Kidney (tissue), 14 donors: ENCODE results near the gene NHLH2. TPM values are rescaled to one million over a fixed set of nuclear protein-coding genes. Genes with fewer than 3 reads are reported as not detected.

Experiments
- DNase-seq, 5 donors: peaks; one replicate each; pipeline ENCODE4 v3.0.0-alpha.2; 2013 to 2020
- FAIRE-seq: peaks from 2 replicates; lab custom pipeline; 2012; peaks lifted over from hg19 to GRCh38; lab: Jason Lieb, UNC
- H3K27ac ChIP-seq, 2 donors: one replicate each; pipeline ENCODE4 v1.7.0; 2013; ENCODE audit warnings: low read depth in 2 of 2, low read length in 2 of 2, inconsistent platforms in 1 of 2
- H3K27me3 ChIP-seq: one replicate; pipeline ENCODE4 v1.7.1; 2013; ENCODE audit warnings: low read length, inconsistent platforms; ENCODE audit not compliant: control insufficient read depth, insufficient read depth
- H3K36me3 ChIP-seq, 3 donors: one replicate each; pipeline versions ENCODE4 v1.7.0 to v1.7.1; 2013; ENCODE audit warnings: low read length in 3 of 3, control low read depth in 1 of 3, inconsistent platforms in 1 of 3; ENCODE audit not compliant: insufficient read depth in 3 of 3, control insufficient read depth in 2 of 3
- H3K4me1 ChIP-seq, 3 donors: one replicate each; pipeline versions ENCODE4 v1.7.0 to v1.7.1; 2013; ENCODE audit warnings: low read length in 3 of 3, inconsistent platforms in 1 of 3, low read depth in 1 of 3; ENCODE audit not compliant: control insufficient read depth in 2 of 3, insufficient read depth in 2 of 3
- H3K4me3 ChIP-seq, 3 donors: one replicate each; pipeline versions ENCODE4 v1.7.0 to v1.8.1; 2013; ENCODE audit warnings: low read length in 3 of 3, control low read depth in 1 of 3, inconsistent platforms in 1 of 3
- H3K9ac ChIP-seq, 3 donors: one replicate each; pipeline versions ENCODE4 v1.7.0 to v1.7.1; 2013; ENCODE audit warnings: low read length in 3 of 3, control low read depth in 1 of 3, inconsistent platforms in 1 of 3
- H3K9me3 ChIP-seq, 3 donors: one replicate each; pipeline versions ENCODE4 v1.7.0 to v1.7.1; 2013; ENCODE audit warnings: low read length in 3 of 3, control low read depth in 1 of 3, inconsistent platforms in 1 of 3; ENCODE audit not compliant: control insufficient read depth in 2 of 3, insufficient read depth in 1 of 3
- intact Hi-C: fragments of 100-400 bp; cut with DNase I; formaldehyde crosslinking; loops from one replicate; pipeline ENCODE4 v1.11.1; 2022
- polyA plus RNA-seq: library from polyadenylated mRNA; stranded (reverse); fragments of 350-450 nt; fragmentation: Illumina TruSeq; extraction: RNeasy Lipid Tissue Mini Kit (QIAGEN cat#74804); gene quantifications from one replicate; pipeline ENCODE4 v1.2.3, GENCODE V29; 2014; ENCODE audit warnings: low read depth, low replicate concordance; ENCODE audit not compliant: insufficient read depth
- total RNA-seq: library from RNA; stranded (reverse); fragmentation: NEBNext Ultra II Directional; extraction: Animal tissue kit (Norgen Biotek cat#: 25700); gene quantifications from one replicate; pipeline ENCODE4 v1.2.1, GENCODE V29; 2021
- TF ChIP-seq, protein P1 (sequence below): IDR thresholded peaks from 3 replicates; pipeline ENCODE4 v1.5.1; 2012; ENCODE audit warnings: mild to moderate bottlenecking, moderate library complexity, borderline replicate concordance; ENCODE audit not compliant: insufficient read depth; ENCODE audit errors: extremely low read depth
- donor health status: control.
- donor health status: control.
- donor health status: control.
- donor health status: control.
- donor health status: control.
- donor health status: DM: yes; HTN: yes; CAD: no.
- donor health status: Normal renal cell carcinoma (clear cell type).

Gene NHLH2
- total and polyA plus RNA-seq, 2 donors from 2014 or later = not detected

DNA sequence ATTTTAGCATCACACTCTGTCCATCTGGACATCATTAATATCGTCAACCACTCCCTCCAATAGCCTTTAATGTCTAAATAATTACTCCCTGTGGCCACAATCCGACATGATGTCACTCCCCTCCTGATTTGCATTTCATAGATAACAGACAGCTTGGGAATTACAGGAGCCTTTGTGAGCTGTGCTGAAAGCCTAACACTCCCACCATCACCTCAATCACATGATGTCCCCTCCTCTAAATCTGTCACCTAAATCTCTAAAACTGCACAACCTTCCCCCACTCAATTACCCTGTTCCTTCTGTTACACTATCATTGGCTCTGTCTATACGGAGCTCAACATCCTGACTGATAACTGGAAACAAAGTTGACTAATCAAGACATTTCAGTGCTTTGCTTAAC lies 14.3 kb downstream of the NHLH2 start:
- peaks cover 11% of the 10 kb centered on the region for H3K27me3 ChIP-seq
- no peaks in the 10 kb centered on the region for H3K36me3 ChIP-seq
- TF ChIP-seq, protein P1, sequence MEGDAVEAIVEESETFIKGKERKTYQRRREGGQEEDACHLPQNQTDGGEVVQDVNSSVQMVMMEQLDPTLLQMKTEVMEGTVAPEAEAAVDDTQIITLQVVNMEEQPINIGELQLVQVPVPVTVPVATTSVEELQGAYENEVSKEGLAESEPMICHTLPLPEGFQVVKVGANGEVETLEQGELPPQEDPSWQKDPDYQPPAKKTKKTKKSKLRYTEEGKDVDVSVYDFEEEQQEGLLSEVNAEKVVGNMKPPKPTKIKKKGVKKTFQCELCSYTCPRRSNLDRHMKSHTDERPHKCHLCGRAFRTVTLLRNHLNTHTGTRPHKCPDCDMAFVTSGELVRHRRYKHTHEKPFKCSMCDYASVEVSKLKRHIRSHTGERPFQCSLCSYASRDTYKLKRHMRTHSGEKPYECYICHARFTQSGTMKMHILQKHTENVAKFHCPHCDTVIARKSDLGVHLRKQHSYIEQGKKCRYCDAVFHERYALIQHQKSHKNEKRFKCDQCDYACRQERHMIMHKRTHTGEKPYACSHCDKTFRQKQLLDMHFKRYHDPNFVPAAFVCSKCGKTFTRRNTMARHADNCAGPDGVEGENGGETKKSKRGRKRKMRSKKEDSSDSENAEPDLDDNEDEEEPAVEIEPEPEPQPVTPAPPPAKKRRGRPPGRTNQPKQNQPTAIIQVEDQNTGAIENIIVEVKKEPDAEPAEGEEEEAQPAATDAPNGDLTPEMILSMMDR = no peak
- no peaks in the 10 kb centered on the region for H3K9me3 ChIP-seq
- no peak overlapping the region for H3K27ac ChIP-seq
- no peak overlapping the region for H3K9ac ChIP-seq
- peaks cover 0 to 4% (median 0%) of the 10 kb centered on the region in 3 donors for H3K4me1 ChIP-seq
- intact Hi-C loops = no loop called here
- no peak overlapping the region for H3K4me3 ChIP-seq
- FAIRE-seq (no peak), DNase-seq (peak in 2 of 5 donors; percentile 22 to 43)

DNA sequence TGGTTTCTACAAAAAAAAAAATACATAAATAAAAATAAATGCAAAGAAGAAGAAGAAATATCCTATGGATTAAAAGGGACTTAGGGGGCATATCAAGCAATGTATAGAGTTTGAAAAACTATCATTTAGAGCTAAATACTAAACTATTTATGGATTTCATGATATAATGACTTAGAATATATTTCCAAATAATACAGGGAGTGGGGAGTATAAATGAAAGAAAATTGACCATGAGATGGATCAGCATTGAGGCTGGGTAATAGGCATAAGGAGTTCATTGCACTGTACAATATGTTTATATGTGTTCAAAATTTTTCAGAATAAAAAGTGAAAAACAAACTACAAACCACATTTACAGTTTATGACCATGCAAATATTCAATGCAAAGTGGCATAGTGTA lies 18.8 kb downstream of the NHLH2 start:
- TF ChIP-seq, protein P1 = no peak
- peaks cover 2% of the 10 kb centered on the region for H3K27me3 ChIP-seq
- H3K9ac ChIP-seq = no peak overlapping the region
- H3K4me3 ChIP-seq = no peak overlapping the region
- intact Hi-C loops = no loop called here
- no peaks in the 10 kb centered on the region for H3K4me1 ChIP-seq
- H3K27ac ChIP-seq = no peak overlapping the region
- no peaks in the 10 kb centered on the region for H3K9me3 ChIP-seq
- FAIRE-seq (no peak), DNase-seq (no peak)
- no peaks in the 10 kb centered on the region for H3K36me3 ChIP-seq

DNA sequence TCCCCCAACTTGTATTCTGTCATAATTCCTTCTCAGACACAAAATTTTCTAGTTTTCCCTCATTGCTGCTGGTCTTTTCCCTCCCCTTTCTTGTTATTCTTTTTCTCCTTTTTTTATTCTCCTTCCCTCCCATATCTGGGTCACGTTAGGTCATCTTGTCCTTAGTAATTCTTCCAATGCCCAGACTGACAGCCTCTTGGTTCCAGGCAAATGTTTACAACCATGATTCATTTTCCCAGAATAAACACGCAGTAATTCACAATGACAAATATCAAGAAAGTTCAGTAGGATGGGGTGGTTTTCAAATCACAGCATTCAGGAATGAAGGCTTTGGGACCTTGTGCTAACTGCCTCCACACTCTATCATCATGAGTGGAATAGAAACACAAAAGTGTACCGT lies 25.2 kb downstream of the NHLH2 start:
- no peak overlapping the region for H3K9ac ChIP-seq
- no peak for DNase-seq
- H3K9me3 ChIP-seq = no peaks in the 10 kb centered on the region
- no peaks in the 10 kb centered on the region for H3K4me1 ChIP-seq
- no peaks in the 10 kb centered on the region for H3K27me3 ChIP-seq
- no peak for FAIRE-seq
- no peak overlapping the region for H3K27ac ChIP-seq
- TF ChIP-seq, protein P1 = no peak
- no peak overlapping the region for H3K4me3 ChIP-seq
- intact Hi-C loops = no loop called here
- H3K36me3 ChIP-seq = no peaks in the 10 kb centered on the region
